Measurements from ENCODE around the gene ASB3.
A peak's percentile ranks its signal among the peaks of the same experiment; 100 is the strongest.

GRCh38 chr2:53715568-53715967, 71.2 kb downstream of the ASB3 start:
- TF ChIP-seq POLR2A (IDR thresholded peaks at IDR 0.05) (no peak), CTCF (IDR thresholded peaks at IDR 0.05) (peak in 4 of 5 experiments; percentile 30 to 40 (median 36))

Data from transverse colon (tissue), 3 donors.